MM.1S (cell line): ENCODE measurements around the gene TANC1.

Source experiments
- CTCF ChIP-seq: fragments of 300-600 bp; sonication (generic); IDR thresholded peaks from 2 replicates; pipeline ENCODE4 v1.5.1; 2016; ENCODE audit warnings: antibody characterized with exemption, low read length, mixed read lengths
- EZH2phosphoT487 ChIP-seq: fragments of 300-600 bp; sonication (generic); IDR thresholded peaks from 2 replicates; pipeline ENCODE4 v1.6.1; 2018; ENCODE audit warnings: antibody characterized with exemption, low read length

GRCh38 chr2:158958365-158958764 lies 10.1 kb upstream of the TANC1 start:
- TF ChIP-seq CTCF (no peak), EZH2phosphoT487 (no peak)
